Suppressor macrophage treated with lipopolysaccharide for 4 hours (primary cell): ENCODE data around the gene WFDC1.
A peak's percentile ranks its signal among the peaks of the same experiment; 100 is the strongest.

Source experiments
- DNase-seq: peaks from one replicate; pipeline ENCODE4 v3.0.0-alpha.2; 2020

WFDC1 gene

DNA sequence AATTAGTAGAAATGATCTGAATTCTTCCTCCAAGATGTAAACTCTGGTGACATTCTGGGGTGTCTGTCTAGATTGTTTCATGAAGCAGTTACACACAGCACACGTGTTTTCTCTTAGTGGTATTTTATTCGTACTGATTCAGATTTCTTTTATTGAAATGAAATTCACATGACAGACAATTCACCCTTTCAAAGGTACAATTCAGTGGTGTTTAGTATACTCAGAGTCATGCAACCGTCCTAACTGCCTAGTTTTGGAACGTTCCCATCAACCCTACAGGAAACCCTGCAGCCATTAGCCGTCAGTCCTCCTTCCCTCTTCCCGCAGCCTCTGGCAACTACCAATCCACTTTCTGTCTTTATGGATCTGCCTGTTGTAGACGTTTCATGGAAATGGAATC lies 8.8 kb downstream of the WFDC1 start:
- DNase-seq = no peak

DNA sequence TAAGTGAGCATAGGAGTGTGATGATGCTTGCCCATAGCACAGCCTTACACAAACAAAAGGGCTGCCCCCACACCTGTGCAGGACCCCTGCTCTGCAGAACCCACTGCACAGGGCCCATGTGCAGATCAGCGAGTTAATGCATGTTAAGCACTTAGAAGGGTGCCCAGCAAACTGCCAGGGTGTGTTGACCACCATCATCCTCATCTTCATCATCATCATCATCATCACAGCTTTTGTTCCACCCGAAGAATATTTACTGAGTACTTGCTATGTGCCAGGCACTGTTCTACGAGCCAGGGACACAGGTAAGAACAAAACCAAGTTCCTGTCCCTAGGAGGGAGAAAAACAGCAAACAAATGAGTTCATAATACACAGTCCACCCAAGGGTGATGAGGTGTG lies 11.9 kb downstream of the WFDC1 start:
- no peak for DNase-seq

DNA sequence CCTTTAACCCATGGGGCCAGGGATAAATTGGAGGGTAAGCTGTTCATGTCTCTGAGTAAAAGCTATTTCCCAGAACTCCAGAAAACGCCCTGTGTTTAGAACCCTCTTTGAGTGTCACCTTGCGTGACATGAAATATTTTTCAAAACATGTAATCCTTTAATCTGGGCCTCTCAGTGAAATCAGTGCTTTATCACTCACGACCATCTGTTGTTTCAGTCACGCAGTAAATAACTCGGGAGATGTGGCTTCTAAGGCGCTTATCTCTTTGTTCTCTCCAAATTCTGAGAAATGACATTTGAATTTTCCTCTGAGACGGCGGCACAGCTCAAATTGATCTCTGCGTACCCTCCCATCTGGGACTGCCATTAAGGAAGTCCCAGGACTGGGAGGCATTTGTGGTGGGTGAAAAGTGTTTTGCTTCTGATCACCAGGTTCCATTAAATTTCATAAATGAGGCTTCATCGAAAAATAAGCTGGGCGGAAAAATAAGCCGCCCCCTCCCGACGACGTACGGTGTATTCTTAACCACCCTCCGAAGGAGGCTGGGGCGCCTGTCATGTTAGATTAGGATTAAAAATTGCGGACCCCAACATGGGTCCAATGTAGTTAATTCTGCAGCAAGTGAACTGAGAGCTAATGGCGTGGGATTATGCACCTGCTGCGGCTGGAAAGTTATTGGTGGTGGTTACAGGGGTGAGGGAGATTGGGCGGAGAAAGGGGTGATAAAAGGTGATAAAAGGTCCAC lies 12.7 kb downstream of the WFDC1 start:
- no peak for DNase-seq

DNA sequence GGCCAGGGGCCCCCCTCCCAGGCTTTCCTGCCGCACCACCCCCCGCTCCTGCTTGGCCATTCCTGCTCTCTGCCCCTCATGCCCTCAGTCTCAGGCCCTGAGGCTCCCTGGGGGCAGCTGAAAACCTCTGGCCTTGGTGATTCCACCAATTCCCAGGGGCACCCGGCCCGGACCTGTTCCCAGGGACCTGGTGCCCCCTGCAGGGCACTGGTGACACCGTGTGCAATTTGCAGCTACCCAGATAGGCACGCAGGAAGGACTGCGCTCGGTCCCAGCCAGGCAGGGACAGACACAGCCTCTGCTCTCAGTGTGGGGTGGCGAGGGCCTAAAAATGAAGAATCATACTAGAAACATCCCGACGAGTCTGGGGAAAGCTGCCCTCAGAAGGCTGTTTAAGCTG lies 13.4 kb downstream of the WFDC1 start:
- DNase-seq = peak; percentile 58

DNA sequence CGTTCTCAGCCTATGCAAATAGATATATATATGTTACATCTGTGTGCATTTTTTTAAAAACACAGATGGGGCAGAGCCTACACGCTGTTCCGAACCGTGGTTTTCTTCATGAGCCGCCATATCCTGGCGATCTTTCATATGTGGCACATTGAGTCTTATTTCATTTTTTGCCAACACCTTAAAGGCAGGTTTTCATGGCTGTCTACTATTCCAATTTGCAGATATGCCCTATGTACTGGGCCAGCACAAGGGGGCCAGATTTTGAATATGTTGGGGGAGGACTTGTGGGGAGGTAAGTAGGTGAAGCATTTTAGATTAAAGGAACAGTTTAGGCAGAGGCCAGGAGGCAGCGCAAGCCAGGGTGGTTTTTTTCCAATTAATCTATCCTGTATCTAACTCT lies 16.0 kb downstream of the WFDC1 start:
- DNase-seq = no peak

DNA sequence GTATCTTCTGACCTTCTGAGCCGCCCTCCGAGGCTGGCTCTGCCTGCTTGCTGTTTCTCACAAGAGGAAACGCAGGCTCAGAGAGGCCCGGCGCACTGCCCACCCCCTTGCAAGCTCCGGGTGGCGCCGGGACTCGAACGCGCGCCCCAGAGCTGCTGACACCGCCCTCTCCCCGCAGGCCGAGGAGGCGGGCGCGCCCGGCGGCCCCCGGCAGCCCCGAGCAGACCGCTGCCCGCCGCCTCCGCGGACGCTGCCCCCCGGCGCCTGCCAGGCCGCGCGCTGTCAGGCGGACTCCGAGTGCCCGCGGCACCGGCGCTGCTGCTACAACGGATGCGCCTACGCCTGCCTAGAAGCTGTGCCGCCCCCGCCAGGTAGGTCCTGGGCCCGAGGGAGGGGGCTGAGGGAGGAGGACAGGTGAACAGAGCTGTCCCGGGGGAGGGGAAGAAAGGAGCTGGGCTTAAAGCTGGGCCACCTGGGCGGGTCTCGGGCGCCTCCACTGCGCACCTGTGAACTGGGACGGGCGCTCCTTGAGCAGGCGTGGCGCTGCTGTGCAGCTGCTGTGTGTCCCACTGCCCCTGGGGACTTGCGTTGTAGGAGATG lies 18.2 kb downstream of the WFDC1 start:
- DNase-seq = no peak

DNA sequence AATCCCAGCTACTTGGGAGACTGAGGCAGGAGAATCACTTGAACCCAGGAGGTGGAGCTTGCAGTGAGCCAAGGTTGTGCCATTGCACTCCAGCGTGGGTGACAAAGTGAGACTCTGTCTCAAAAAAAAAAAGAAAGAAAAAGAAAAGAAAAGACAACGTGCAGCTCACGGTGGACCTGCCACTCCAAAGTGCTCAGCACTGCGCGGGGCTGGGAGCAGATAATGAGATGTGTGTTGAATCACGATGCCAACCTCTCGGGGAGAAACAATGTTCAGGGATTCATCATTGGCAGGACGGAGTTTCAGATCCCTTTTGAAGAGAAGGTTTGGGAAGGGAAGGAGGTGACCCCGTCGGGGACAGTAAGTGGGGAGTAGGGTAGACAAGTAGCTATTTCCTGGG lies 19.2 kb downstream of the WFDC1 start:
- DNase-seq = no peak

DNA sequence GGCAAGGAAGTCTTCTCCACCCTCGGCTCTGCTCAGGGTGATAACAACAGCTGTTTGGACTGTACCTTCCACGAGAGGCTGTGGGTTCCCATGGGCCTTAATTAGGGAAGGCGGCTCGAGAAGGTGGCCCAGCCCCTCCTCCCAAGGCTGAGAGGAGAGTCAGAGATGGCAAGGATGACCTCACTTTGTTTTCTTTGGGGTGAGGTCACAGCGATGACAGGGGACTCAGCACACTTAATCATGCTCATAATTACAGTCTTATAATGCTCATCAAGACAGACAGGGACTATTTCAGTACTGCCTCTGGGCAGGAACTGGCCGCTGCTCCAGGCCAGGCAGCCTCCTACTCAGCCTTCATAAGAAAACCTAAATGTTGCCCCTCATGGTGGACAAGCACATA lies 19.7 kb downstream of the WFDC1 start:
- DNase-seq = no peak

DNA sequence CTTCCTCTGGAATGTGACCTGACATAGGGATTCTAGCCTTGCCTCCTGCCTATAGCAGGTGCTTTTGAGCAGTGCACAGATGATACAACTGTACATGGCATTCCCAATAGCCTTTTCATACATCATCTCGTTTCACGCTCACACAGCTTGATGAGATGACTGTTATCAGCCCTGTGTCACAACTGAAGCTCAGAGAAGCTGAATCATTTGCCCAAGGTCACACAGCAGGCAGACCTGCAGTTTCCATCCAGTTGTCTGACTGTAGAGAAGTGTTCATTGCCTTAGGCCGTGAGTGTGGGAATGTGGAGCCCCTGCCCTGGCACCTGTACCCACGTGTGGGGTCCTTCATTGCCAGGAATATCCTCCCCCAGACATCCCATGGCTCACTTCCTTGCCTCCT lies 20.1 kb downstream of the WFDC1 start:
- no peak for DNase-seq

DNA sequence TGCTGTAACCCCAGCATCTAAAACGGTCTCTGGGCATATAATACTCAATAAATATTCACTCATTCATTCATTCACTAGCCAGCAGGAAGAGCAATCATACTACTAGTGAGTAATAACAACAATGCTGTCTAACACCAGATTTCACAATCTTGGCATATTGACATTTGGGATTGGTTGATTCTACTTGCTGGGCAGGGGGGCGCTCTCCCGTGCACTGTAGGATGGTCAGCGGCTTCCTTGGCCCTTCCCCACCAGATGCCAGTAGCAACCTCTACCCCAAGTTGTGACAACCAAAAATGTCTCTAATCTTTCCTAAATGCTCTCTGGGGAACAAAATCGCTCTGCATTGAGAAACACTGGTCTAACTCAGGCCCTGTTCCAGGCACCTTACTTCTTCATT lies 20.7 kb downstream of the WFDC1 start:
- DNase-seq = no peak

DNA sequence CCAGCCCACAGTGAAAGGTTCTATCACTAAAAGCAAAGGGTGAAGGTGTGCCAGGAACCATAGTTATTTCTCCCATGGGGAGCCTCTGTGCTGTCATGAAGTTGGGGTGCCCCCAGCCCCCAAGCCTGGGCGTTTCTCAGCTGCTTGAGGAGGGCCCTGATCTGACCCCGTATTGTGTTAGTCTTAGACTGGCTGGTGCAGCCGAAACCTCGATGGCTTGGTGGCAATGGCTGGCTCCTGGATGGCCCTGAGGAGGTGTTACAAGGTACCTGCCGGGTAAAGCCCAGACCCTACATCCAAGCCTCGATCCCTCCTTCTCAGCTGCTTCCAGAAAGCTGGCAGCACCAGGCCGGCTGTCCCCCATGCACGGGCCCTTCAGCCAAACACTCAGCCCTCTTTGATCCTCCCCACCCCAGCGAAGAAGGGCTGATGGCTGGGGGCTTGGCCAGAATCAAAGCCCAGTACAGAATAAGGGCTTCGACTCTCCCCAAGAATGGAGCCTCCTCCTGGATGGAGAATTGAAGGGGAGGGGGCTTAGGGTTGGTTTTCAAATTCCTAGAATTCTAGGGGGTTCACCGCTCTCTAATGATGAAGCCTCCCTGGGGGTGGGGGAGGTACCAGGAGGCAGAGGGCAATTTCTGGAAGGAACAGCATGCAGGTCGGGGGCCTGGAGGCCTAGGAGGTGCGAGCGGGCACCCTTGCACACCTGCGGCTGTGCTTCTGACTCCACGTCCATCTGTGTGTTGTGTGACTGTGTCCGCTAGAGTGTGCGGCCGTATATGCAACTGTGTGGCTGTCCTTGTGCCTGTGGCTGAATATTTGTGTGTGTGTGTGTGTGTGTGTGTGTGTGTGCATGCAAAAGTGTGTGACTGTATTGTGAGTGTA lies 23.7 kb downstream of the WFDC1 start:
- no peak for DNase-seq

DNA sequence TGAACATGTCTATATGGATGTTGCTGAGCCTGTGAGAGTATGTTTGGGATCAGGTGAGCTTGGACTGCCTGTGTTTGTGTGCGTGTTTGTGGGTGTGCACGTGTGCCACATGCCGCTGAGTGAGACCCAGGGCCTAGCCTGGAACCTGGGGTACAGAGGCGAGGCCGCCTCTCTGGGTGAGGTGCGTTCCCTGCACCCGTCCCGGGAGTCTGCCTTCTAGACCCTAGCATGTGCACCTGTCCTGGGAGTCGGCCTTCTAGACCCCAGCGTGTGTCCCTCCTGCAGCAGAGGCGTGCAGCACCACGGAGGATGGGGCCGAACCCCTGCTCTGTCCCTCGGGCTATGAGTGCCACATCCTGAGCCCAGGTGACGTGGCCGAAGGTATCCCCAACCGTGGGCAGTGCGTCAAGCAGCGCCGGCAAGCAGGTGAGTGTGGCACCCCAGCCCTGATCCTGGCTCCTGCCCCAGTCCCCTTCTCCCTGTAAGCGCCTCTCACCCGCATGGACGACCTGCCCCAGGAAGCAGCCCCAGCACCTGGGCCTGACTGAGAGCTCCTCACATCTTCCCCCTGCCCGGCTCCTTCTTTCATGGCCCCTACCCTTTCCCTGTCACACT lies 24.6 kb downstream of the WFDC1 start:
- no peak for DNase-seq

DNA sequence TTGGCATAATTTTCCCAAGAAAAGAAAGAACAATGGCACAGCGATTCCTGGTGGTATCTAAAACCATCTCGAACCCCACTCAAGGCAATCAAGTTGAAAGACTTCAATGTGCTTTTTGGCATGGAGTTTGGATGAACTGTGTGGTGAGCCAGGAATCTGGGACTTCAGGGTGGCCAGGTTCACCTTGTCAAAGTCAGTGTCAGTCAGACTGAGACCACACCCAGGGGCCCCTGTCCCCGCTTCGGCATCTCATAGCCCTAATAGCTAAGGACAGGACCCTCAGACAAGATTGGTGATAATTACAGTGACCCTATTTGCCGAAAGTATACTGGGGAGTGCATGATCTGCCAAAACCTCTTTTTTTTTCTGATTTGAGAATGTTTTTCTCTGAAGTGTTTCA lies 25.8 kb downstream of the WFDC1 start:
- DNase-seq = no peak

DNA sequence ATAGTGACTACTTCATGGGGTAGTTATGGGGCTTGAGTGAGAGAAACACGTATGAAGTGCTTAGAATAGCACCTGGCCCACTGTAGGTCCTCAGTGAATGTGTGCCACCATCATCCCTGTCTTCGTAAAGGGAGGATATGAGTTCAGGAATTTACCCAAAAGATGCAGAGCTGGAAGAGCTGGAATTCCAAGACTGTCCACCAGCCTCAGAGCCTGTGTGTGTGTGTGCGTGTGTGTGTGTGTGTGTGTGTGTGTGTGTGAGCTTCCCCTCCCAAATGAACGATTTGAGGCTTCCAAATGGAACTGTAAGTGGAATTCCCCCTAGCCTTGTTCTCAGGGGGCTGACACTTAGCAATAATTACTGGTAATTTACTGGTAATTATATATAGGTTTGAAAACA lies 27.3 kb downstream of the WFDC1 start:
- DNase-seq = no peak

DNA sequence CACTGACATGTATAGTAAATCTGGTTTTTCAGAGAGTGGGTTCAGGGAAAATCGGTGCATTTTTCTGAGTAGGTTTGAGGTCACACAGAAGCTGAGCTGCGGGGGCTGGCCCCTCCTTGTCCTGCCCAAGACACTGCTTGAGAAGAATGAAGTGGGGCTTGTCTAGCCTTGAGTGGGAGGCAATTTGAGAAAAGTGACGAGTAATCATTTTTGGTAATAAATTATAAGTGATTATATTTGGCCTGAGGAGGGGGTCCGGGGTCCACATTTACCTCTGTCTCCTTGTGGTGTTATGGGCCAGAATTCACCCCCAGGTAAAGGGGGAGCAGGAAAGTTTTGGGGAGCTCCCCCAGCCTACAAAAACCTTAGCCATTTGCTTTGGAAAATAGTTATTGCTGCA lies 28.1 kb downstream of the WFDC1 start:
- no peak for DNase-seq

DNA sequence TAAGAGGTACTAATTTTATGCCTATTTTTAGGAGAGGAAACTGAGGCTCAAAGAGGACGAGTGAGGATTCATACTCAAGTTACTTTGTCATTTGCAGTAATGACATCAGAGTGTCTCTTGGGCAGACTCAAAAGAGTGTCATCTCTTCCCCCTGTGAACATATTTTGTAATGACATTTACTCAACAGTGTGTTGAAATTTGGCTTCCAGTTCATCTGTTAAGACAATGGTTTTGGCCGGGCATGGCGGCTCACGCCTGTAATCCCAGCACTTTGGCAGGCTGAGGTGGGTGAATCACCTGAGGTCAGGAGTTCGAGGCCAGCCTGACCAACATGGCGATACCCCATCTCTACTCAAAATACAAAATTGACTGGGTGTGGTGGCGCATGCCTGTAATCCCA lies 28.9 kb downstream of the WFDC1 start:
- DNase-seq = peak; percentile 47

DNA sequence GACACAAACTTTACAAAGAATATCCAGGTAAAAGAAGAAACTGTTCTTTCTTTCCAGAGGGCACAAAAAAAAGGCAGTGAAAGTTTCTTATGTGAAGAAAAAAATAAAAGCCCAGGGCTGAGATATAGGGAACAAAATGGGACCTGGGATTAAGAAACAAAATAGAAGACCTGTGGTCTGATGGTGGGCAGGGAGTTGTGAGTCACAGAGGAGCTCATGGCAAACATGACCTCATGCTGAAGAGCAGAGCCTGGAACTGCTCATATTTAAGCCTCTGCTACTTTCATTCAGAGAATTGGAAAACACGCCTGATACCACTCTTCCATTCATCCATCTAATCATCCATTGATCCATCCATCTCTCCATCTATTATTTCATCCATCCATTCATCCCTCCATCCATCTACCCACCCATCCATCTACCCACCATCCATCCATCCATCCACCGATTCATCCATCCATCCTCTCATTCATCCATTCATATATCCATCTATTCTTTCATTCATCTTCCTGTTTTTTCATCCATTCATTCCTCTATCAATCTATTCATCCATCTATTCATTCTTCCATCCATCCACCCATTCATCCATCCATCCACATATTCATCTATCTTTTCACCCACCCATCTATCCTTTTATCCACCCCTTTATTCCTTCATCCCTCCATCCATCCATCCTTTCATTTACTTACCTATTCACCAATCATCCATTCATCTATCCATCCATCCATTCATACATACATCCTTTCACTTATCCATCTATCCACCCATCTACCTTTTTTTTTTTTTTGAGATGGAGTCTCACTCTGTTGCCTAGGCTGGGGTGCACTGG lies 30.0 kb downstream of the WFDC1 start:
- peak; percentile 48 for DNase-seq

DNA sequence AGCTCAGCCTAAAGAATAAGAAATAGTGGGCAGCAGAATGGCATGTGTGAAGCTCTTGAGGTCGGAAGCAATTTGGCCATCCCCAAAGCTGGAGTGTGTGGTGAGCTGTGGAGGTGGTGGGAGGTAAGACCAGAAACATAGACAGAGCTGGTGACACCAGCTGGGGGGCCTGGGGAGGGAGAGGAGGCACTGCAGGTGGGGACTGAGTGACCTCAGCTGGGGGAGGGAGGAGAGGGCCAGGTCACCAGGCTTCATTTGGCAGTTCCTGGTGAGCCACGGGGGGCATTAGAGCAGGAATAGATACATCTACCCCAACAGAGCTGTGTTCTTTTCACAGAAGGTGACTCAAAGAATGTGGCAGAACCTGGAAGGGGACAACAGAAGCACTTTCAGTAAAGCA lies 31.9 kb downstream of the WFDC1 start:
- no peak for DNase-seq

DNA sequence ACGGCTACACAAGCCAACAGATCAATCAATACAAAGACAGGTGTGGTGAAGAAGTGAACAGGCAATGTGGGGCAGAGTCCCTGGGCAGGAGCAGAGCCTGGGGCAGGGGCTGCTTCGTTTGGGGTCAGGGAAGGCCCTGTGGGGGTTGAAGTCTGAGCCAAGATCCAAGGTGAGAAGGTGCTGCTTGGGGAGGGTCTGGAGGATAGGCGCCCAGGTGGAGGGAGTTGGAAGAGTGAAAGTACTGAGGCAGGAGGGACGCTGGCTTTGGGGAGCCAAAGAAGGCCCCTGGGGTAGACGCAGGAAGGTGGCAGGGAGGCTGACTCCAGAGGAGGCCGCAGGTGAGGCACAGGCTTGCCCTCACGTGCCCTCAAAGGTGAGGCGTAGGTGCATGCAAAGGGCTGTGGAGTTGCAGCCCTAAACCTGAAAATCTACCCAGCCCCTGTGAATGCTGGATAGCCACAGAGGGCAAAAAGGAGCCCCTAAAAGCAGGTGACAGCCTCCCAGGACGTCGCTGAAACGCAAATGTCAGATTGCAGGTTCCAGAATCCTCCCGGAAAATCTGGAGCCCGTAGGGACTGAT lies 33.3 kb downstream of the WFDC1 start:
- DNase-seq = no peak

DNA sequence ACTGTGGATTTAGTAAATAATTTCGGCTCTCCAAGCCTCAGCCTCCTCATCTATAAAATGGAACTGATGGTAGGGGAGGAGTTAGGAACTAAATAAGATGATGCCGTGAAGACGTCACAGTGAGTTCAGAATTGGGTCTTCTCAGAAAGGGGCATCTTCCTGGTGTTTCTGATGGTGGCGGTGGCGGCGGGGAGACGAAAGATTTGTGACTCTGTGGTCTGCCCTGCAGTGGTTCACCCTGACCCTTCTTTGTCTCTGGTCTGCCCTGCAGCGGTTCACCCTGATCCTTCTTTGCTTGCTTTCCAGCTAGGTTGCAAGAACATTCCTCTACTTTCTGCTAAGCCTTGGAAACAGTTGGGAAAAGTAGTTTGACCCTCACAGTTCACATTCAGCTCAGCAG lies 34.3 kb downstream of the WFDC1 start:
- no peak for DNase-seq

DNA sequence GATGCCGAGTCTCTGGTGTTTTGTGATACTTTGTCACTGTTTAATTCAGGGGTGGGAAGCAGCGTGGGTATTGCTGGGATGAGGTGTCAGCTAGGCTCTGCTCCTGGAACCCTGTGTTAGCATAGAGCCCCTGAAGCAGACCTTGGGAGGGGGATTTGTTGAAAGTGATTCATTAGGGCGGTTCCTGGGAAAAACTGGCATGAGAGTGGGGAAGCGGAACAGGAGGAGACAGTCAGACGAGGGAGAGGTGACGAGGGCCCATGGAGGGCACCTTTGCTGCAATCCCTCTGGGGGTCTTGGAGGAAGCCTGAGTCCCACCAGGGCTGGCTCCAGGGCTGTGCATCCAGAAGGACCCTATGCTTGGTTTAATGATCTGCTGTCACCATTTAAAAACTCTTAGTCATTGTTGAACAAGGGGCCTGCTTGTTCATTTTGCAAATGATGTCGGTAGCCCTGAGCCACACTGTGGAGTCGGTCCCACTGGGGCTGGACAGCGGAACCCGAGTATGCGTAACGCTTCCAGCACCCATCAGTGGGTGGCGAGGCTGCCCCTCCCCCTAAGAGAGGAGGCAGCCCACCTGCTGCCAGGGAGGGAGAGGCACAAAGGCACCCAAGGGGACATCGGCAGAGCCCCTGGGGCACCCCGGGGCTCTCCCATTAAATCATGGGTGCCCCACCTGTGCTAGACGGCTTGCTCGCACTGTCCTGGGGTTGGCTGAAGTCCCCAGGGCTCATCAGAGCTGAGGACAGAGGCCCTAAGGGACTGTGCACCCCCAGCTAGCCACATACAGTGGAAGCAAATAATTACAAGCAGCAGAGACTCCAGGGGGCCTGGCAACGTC lies 35.4 kb downstream of the WFDC1 start:
- DNase-seq = no peak
